Measurements from ENCODE around the gene PRKAG1. TPM values are rescaled to one million over a fixed set of nuclear protein-coding genes. Genes with fewer than 3 reads are reported as not detected.

Gene PRKAG1
- total RNA-seq, 4 donors from 2014 or later: 34.7 to 46.6 (median 39.6) TPM

DNA sequence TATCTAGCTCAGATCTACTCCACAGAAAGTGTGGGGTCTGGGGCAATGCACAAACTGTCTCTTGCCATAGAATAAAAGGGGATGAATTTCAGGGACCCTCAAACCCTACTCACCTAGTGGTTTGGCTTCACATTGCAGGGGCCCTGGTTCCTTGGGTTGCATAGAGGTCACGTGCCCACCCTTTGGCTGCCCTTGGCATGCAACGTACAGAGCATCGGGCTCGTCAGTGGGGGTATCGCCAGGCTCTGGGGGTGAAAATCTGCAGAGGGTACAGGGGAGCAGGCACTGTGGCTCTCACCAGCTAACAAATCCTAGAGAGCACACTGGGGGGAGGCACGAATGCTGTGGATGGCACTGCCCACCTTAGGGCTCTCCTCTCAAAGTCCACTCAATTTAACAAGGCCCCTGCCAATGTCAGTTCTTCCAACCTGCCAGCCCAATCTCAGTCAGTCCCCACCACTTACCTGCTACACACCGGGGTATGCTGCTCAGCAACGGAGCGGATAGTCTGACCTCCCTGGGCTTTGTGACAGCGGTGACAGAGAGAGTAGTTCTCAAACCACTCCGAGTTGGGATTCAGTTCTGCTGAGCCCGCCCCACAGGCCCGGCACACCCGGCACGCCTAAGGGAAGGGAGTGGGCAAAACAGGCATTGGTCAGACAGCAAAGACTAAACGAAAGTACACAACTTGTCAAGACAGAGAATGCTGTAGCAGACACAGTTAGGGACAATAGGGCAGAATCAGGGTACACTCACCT lies 34.1 kb upstream of the PRKAG1 start:
- TF ChIP-seq POLR2A (IDR thresholded peaks at IDR 0.05): no peak
- TF ChIP-seq, protein P1, sequence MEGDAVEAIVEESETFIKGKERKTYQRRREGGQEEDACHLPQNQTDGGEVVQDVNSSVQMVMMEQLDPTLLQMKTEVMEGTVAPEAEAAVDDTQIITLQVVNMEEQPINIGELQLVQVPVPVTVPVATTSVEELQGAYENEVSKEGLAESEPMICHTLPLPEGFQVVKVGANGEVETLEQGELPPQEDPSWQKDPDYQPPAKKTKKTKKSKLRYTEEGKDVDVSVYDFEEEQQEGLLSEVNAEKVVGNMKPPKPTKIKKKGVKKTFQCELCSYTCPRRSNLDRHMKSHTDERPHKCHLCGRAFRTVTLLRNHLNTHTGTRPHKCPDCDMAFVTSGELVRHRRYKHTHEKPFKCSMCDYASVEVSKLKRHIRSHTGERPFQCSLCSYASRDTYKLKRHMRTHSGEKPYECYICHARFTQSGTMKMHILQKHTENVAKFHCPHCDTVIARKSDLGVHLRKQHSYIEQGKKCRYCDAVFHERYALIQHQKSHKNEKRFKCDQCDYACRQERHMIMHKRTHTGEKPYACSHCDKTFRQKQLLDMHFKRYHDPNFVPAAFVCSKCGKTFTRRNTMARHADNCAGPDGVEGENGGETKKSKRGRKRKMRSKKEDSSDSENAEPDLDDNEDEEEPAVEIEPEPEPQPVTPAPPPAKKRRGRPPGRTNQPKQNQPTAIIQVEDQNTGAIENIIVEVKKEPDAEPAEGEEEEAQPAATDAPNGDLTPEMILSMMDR (IDR thresholded peaks at IDR 0.05): no peak
- H3K27ac ChIP-seq: no peak overlapping the region
- H3K4me3 ChIP-seq: no peak overlapping the region
- intact Hi-C loops (cut with DNase I; ENCODE audit: low total_unique reads): no loop called here
- no peak for DNase-seq
- no peaks in the 10 kb centered on the region for H3K9me3 ChIP-seq
- peaks cover 0 to 17% of the 10 kb centered on the region in 2 donors for H3K4me1 ChIP-seq
- H3K27me3 ChIP-seq: no peaks in the 10 kb centered on the region
- H3K36me3 ChIP-seq: peaks cover 0 to 3% of the 10 kb centered on the region in 2 donors

DNA sequence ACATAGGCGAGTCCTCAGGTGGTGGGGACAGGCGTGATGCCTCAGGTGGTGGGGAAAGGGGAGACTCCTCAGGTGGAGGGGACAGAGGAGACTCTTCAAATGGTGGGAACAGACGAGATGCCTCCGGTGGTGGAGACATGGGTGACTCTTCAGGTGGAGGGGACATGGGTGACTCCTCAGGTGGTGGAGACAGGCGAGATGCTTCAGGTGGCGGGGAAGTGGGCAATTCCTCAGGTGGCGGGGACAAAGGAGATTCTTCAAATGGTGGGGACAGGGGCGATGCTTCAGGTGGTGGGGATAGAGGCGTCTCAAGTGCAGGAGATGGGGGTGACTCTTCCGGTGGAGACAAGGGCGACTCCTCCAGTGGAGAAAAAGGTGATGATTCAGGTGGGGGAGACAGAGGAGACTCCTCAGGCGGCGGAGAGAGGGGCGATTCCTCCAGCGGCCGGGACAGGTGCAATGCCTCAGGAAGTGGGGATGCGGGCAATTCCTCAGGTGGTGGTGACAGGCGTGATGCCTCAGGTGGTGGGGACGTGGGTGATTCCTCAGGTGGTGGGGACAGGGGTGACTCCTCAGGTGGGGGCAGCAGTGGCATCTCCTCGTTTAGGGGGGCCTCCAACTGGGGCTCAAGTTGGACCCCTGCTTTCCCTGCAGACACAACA lies 33.3 kb upstream of the PRKAG1 start:
- no peak overlapping the region for H3K27ac ChIP-seq
- DNase-seq: peak in 1 of 2 donors; percentile 11
- peaks cover 0 to 3% of the 10 kb centered on the region in 2 donors for H3K36me3 ChIP-seq

DNA sequence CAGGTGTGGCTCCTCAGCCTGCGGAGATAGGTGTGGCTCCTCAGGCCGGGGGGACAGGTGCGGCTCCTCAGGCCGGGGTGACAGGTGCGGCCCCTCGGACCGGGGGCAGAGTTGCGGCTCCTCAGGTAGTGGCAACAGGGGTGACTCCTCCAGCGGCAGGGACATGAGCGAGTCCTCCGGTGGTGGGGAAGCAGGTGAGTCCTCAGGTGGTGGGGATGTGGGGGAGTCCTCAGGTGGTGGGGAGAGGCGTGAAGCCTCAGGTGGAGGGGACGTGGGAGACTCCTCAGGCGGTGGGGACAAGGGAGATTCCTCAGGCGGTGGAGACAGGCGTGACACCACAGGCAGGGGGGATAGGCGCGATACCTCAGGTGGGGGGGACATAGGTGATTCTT lies 32.8 kb upstream of the PRKAG1 start:
- Histone ChIP-seq H3K27me3 (no peaks in the 10 kb centered on the region), H3K9me3 (no peaks in the 10 kb centered on the region), H3K27ac (no peak overlapping the region), H3K4me3 (no peak overlapping the region), H3K4me1 (peaks cover 0 to 9% of the 10 kb centered on the region in 2 donors), H3K36me3 (peaks cover 0 to 3% of the 10 kb centered on the region in 2 donors)
- DNase-seq: no peak
- TF ChIP-seq, protein P1 (IDR thresholded peaks at IDR 0.05): no peak
- no peak for TF ChIP-seq POLR2A (IDR thresholded peaks at IDR 0.05)
- intact Hi-C loops (cut with DNase I; ENCODE audit: low total_unique reads): no loop called here

More for the DNA sequence above, 33.3 kb upstream of the PRKAG1 start:
- H3K9me3 ChIP-seq: no peaks in the 10 kb centered on the region
- TF ChIP-seq POLR2A (IDR thresholded peaks at IDR 0.05): no peak
- TF ChIP-seq, protein P1 (IDR thresholded peaks at IDR 0.05): no peak
- intact Hi-C loops (cut with DNase I; ENCODE audit: low total_unique reads): no loop called here
- H3K4me3 ChIP-seq: no peak overlapping the region
- no peaks in the 10 kb centered on the region for H3K27me3 ChIP-seq
- peaks cover 0 to 9% of the 10 kb centered on the region in 2 donors for H3K4me1 ChIP-seq

DNA sequence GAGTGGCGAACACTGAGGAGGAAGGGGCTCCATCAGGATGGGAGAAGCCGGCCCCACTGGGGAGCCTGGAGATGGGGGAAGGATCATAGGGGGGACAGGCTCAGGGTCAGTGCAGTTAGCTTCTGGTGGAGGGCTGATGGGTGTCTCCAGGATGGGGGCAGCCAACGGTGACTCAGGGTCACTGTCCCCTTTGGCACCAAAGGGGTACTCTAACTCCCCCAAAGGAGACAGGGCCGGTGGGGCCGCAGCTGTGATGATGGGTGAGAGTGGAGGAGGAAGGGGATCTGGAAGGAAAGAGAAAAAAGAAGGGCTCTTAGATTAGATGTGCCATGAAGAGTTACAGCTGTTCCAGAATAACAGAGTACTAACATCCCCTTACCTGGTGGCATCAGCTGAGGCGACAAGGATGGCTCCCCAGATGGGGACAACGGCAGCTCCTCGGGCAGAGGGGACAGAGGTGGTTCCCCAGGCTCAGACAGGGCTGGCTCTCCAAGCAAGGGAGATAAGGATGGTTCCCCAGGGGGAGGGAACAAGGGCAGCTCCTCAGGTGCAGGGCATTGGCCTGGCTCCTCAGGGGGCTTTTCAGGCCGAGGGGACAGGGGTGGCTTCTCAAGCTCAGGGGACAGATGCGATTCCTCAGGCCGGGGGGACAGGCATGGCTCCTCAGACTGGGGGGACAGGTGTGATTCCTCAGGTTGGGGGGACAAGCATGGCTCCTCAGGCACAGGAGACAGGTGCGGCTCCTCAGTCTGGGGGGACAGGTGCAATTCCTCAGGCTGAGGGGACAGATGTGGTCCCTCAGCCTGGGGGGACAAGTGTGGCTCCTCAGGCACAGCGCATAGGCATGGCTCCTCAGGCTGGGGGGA lies 32.2 kb upstream of the PRKAG1 start:
- no peaks in the 10 kb centered on the region for H3K27me3 ChIP-seq
- TF ChIP-seq, protein P1 (IDR thresholded peaks at IDR 0.05): no peak
- H3K9me3 ChIP-seq: no peaks in the 10 kb centered on the region
- H3K27ac ChIP-seq: no peak overlapping the region
- H3K4me3 ChIP-seq: no peak overlapping the region
- peak in 1 of 2 donors; percentile 12 for DNase-seq
- H3K36me3 ChIP-seq: peaks cover 0 to 3% of the 10 kb centered on the region in 2 donors
- intact Hi-C loops (cut with DNase I; ENCODE audit: low total_unique reads): no loop called here
- H3K4me1 ChIP-seq: peaks cover 0 to 6% of the 10 kb centered on the region in 2 donors
